HepG2 (cell line): Measurements from ENCODE around the gene ABTB2. TPM values are rescaled to one million over a fixed set of nuclear protein-coding genes. Genes with fewer than 3 reads are reported as not detected.

Source experiments
- ATAC-seq: fragments of 200-7000 bp; cut with Tn5 transposase; 3 replicates; pipeline ENCODE4 v1.9.1; 2020; ENCODE audit warnings: mild to moderate bottlenecking, moderate library complexity
- BruUV-seq: library from RNA; stranded (reverse); fragments of 400-500 nt; replicated peaks from 2 replicates; lab custom pipeline; 2021; lab: Mats Ljungman, UMichigan
- CTCF ChIA-PET: fragments of 300-600 bp; formaldehyde crosslinking; extraction: SDS; loops from one replicate; lab custom pipeline; 2021; ENCODE audit warnings: low total read pairs, inconsistent platforms, low intra/inter-chr PET ratio; lab: Yijun Ruan, JAX
- POLR2A ChIA-PET: fragments of 350-600 bp; sonication (Branson Sonifier 250); formaldehyde crosslinking; loops from one replicate; lab custom pipeline; 2020; ENCODE audit warnings: antibody characterized with exemption, inconsistent platforms; lab: Yijun Ruan, JAX
- DNase-seq: peaks from one replicate; pipeline ENCODE4 v3.0.0-alpha.2; 2015; ENCODE audit warnings: low spot score
- FAIRE-seq: peaks from 3 replicates; lab custom pipeline; 2011; peaks lifted over from hg19 to GRCh38; lab: Jason Lieb, UNC
- H2AFZ ChIP-seq: one replicate; pipeline ENCODE4 v1.6.1; 2011; ENCODE audit warnings: low read length, inconsistent platforms
- H3K27ac ChIP-seq: fragments of 300-600 bp; 3 replicates; pipeline ENCODE4 v1.8.0; 2011; ENCODE audit warnings: mixed run types, mild to moderate bottlenecking, mixed read lengths, low read length, inconsistent platforms; ENCODE audit not compliant: insufficient read depth; ENCODE audit errors: extremely low read length
- H3K27me3 ChIP-seq, 2 experiments: fragments of 200-600 bp in 1 of 2; 2 replicates in 1 of 2; 3 replicates in 1 of 2; pipeline versions ENCODE4 v1.6.0 to v1.8.0; 2011; ENCODE audit warnings: low read length in 2 of 2, mild to moderate bottlenecking in 2 of 2, moderate library complexity in 2 of 2, inconsistent platforms in 1 of 2; ENCODE audit not compliant: insufficient read depth in 2 of 2, control insufficient read depth in 1 of 2
- H3K36me3 ChIP-seq, 2 experiments: fragments of 200-600 bp in 1 of 2; replicated peaks in 1 of 2; 2 replicates in 1 of 2; 3 replicates in 1 of 2; pipeline versions ENCODE4 v1.5.1 to v1.8.0; 2011; ENCODE audit warnings: low read length in 2 of 2, inconsistent platforms in 1 of 2; ENCODE audit not compliant: insufficient read depth in 2 of 2, control insufficient read depth in 1 of 2
- H3K4me1 ChIP-seq: 2 replicates; pipeline ENCODE4 v1.5.1; 2012; ENCODE audit warnings: low read length, inconsistent platforms; ENCODE audit not compliant: insufficient read depth
- H3K4me2 ChIP-seq: 2 replicates; pipeline ENCODE4 v1.6.0; 2011; ENCODE audit warnings: low read depth, low read length, inconsistent platforms
- H3K4me3 ChIP-seq, 3 experiments: fragments of 200-600 bp in 1 of 3; sonication (generic), shearing (Covaris generic) in 1 of 3; replicated peaks in 1 of 3; 2 replicates each; pipeline ENCODE4 v1.5.1; 2011 to 2016; ENCODE audit warnings: low read length in 3 of 3, inconsistent platforms in 2 of 3, low read depth in 2 of 3, mild to moderate bottlenecking in 2 of 3, control low read depth in 1 of 3, mixed read lengths in 1 of 3; ENCODE audit not compliant: insufficient read depth in 1 of 3
- H3K79me2 ChIP-seq: one replicate; pipeline ENCODE4 v1.6.1; 2011; ENCODE audit warnings: low read length, inconsistent platforms; ENCODE audit not compliant: insufficient read depth
- H3K9ac ChIP-seq: 2 replicates; pipeline ENCODE4 v1.6.0; 2011; ENCODE audit warnings: mild to moderate bottlenecking, low read depth, low read length, inconsistent platforms; ENCODE audit not compliant: insufficient read depth
- H3K9me3 ChIP-seq: 2 replicates; pipeline ENCODE4 v1.5.1; 2012; ENCODE audit warnings: mild to moderate bottlenecking, low read length
- H4K20me1 ChIP-seq: 2 replicates; pipeline ENCODE4 v1.6.0; 2011; ENCODE audit warnings: inconsistent platforms, mild to moderate bottlenecking, low read length, moderate library complexity; ENCODE audit not compliant: insufficient read depth
- ATM ChIP-seq: fragments of 450-650 bp; IDR thresholded peaks from 2 replicates; pipeline ENCODE4 v1.7.1; 2017; ENCODE audit warnings: mild to moderate bottlenecking, borderline replicate concordance
- CENPX ChIP-seq: sonication (generic); formaldehyde crosslinking; IDR thresholded peaks from 2 replicates; pipeline ENCODE4 v1.9.0; 2021; ENCODE audit warnings: mild to moderate bottlenecking, missing genetic modification reagents, moderate library complexity
- CHD4 ChIP-seq: fragments of 200-600 bp; sonication (generic); IDR thresholded peaks from 2 replicates; pipeline ENCODE4 v1.7.0; 2017; ENCODE audit warnings: mild to moderate bottlenecking, low read length, borderline replicate concordance
- DNMT1 ChIP-seq: sonication (generic); formaldehyde crosslinking; IDR thresholded peaks from 2 replicates; pipeline ENCODE4 v1.5.1; 2020; ENCODE audit warnings: mild to moderate bottlenecking, missing genetic modification reagents
- ELF3 ChIP-seq: IDR thresholded peaks from 2 replicates; pipeline ENCODE4 v1.6.1; 2016; ENCODE audit warnings: missing genetic modification reagents, missing compliant biosample characterization
- GFI1 ChIP-seq: sonication (generic); formaldehyde crosslinking; IDR thresholded peaks from 2 replicates; pipeline ENCODE4 v1.5.0; 2020; ENCODE audit warnings: missing genetic modification reagents, mild to moderate bottlenecking, borderline replicate concordance
- PAX8 ChIP-seq: sonication (generic); formaldehyde crosslinking; IDR thresholded peaks from 2 replicates; pipeline ENCODE4 v1.8.0; 2022; ENCODE audit warnings: mild to moderate bottlenecking, missing genetic modification reagents, borderline replicate concordance
- RNF2 ChIP-seq: fragments of 450-650 bp; conservative IDR thresholded peaks from 2 replicates; pipeline ENCODE4 v1.6.1; 2016; ENCODE audit warnings: low read depth
- THYN1 ChIP-seq: sonication (generic); formaldehyde crosslinking; IDR thresholded peaks from 2 replicates; pipeline ENCODE4 v1.8.1; 2023; ENCODE audit warnings: low read depth, mild to moderate bottlenecking, moderate library complexity, missing genetic modification reagents, borderline replicate concordance
- ZNF75D ChIP-seq: sonication (generic); formaldehyde crosslinking; IDR thresholded peaks from 2 replicates; pipeline ENCODE4 v1.8.1; 2023; ENCODE audit warnings: missing genetic modification reagents, mild to moderate bottlenecking, borderline replicate concordance
- ZNF883 ChIP-seq: sonication (generic); formaldehyde crosslinking; IDR thresholded peaks from 2 replicates; pipeline ENCODE4 v1.5.1; 2020; ENCODE audit warnings: mild to moderate bottlenecking, missing genetic modification reagents; ENCODE audit errors: not compliant biosample characterization
- whole genome bisulfite sequencing: methylation state at CpG from one replicate; pipeline ENCODE4 v1.1.6; 2017; ENCODE audit warnings: low lambda C conversion rate; 5-methylcytosine and 5-hydroxymethylcytosine counted together
- in situ Hi-C: cut with HindIII; loops from 2 replicates; pipeline ENCODE4 v1.10.0; 2017; ENCODE audit warnings: low pct_unique_long_range_greater_than_20kb; ENCODE audit not compliant: extremely low pct_ligation_motif_present
- intact Hi-C: fragments of 100-400 bp; cut with micrococcal nuclease; formaldehyde crosslinking; loops from one replicate; pipeline ENCODE4 v1.10.0; 2022; ENCODE audit not compliant: unreplicated experiment
- polyA plus RNA-seq, 8 experiments: library from polyadenylated mRNA; depleted of rRNA in 3 of 8; stranded (reverse) in 7 of 8; unstranded in 1 of 8; fragments of >200 nt; fragmentation: Illumina TruSeq in 4 of 8; extraction: Trizol in 4 of 8; gene quantifications; 2 replicates each; pipeline versions ENCODE4 v1.2.1 to v1.2.3, GENCODE V29; 2011 to 2016; ENCODE audit warnings: low read depth in 4 of 8, missing spikeins in 1 of 8, mixed read lengths in 1 of 8; ENCODE audit not compliant: insufficient read depth in 1 of 8
- total RNA-seq, 5 experiments: library from RNA; depleted of rRNA; stranded (reverse); fragments of >200 nt; fragmentation: Illumina TruSeq; extraction: Trizol; gene quantifications; 2 replicates each; pipeline ENCODE4 v1.2.3, GENCODE V29; 2016; ENCODE audit warnings: low read depth in 1 of 5
- TF ChIP-seq, protein P1 (sequence below): IDR thresholded peaks from 2 replicates; pipeline ENCODE4 v1.6.1; 2012; ENCODE audit warnings: low read length, improper control_type of control experiment
- TF ChIP-seq, protein P2 (sequence below), 2 experiments: sonication (generic) in 1 of 2; formaldehyde crosslinking in 1 of 2; IDR thresholded peaks; 2 replicates each; pipeline versions ENCODE4 v1.4.0 to v1.6.1; 2018 to 2020; ENCODE audit warnings: missing genetic modification reagents in 2 of 2, borderline replicate concordance in 1 of 2, low read depth in 1 of 2, mild to moderate bottlenecking in 1 of 2, missing biosample characterization in 1 of 2

The ABTB2 gene
- total and polyA plus RNA-seq, 2 of the 13 experiments (the other 11 are each of a cell fraction or from before 2014, with no cell fraction given), result 5.1 to 15.4 TPM

DNA sequence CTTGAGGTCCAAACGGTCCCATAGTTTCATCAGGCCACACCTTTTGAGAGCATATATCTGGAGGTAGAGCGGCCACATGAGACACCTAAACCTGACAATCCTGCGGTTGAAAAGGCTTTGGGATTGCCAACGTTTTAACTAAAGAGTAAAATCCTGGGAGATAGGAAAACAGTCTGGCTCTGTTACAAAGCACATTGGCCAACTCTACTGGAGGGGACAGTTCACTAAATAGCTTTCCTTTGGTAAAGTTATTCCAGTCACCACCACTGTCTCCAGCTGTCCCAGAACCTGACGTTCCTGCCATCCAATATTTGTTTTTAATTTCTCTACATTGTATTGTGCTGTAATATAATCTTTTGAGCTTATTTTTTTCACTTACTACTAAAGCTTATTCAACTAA, 22.0 kb downstream of the ABTB2 start (continued):
- TF ChIP-seq ZNF75D (no peak), DNMT1 (CRISPR knock-in tag) (no peak), PAX8 (CRISPR knock-in tag) (no peak), RNF2 (no peak), CENPX (CRISPR knock-in tag) (no peak), CHD4 (no peak), GFI1 (no peak)
- TF ChIP-seq, protein P1, sequence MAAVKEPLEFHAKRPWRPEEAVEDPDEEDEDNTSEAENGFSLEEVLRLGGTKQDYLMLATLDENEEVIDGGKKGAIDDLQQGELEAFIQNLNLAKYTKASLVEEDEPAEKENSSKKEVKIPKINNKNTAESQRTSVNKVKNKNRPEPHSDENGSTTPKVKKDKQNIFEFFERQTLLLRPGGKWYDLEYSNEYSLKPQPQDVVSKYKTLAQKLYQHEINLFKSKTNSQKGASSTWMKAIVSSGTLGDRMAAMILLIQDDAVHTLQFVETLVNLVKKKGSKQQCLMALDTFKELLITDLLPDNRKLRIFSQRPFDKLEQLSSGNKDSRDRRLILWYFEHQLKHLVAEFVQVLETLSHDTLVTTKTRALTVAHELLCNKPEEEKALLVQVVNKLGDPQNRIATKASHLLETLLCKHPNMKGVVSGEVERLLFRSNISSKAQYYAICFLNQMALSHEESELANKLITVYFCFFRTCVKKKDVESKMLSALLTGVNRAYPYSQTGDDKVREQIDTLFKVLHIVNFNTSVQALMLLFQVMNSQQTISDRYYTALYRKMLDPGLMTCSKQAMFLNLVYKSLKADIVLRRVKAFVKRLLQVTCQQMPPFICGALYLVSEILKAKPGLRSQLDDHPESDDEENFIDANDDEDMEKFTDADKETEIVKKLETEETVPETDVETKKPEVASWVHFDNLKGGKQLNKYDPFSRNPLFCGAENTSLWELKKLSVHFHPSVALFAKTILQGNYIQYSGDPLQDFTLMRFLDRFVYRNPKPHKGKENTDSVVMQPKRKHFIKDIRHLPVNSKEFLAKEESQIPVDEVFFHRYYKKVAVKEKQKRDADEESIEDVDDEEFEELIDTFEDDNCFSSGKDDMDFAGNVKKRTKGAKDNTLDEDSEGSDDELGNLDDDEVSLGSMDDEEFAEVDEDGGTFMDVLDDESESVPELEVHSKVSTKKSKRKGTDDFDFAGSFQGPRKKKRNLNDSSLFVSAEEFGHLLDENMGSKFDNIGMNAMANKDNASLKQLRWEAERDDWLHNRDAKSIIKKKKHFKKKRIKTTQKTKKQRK, result no peak

DNA sequence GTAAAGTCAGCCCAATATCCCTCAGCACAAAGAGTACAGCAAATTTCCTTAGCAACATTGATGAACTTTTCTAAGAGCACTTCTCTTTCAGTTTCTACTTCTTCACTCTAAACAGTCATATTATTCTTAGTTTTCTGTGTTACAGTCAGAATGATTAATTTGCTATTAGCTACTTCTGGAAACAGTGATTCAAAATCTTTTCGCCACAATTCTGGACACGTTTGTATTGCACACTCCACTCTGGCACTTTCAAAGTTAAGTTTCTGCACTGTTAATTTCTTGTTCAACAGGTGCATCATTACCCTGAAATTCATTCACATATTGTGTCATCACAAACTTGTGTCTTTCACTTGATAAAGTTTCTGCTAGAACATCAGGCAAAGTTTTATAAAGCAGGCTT, 22.5 kb downstream of the ABTB2 start:
- POLR2A ChIA-PET, result no interaction called here
- TF ChIP-seq ELF3 (CRISPR knock-in tag) (no peak), THYN1 (CRISPR knock-in tag) (no peak), ATM (no peak), ZNF883 (no peak)
- TF ChIP-seq, protein P2, sequence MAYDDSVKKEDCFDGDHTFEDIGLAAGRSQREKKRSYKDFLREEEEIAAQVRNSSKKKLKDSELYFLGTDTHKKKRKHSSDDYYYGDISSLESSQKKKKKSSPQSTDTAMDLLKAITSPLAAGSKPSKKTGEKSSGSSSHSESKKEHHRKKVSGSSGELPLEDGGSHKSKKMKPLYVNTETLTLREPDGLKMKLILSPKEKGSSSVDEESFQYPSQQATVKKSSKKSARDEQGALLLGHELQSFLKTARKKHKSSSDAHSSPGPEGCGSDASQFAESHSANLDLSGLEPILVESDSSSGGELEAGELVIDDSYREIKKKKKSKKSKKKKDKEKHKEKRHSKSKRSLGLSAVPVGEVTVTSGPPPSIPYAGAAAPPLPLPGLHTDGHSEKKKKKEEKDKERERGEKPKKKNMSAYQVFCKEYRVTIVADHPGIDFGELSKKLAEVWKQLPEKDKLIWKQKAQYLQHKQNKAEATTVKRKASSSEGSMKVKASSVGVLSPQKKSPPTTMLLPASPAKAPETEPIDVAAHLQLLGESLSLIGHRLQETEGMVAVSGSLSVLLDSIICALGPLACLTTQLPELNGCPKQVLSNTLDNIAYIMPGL (CRISPR knock-in tag; IDR thresholded peaks at IDR 0.05; ENCODE audit: borderline replicate concordance in 1 of 2, low read depth in 1 of 2), result no peak
- Histone ChIP-seq H3K79me2 (peaks cover 65% of the 10 kb centered on the region), H3K27ac (no peak overlapping the region), H4K20me1 (no peaks in the 10 kb centered on the region), H3K27me3 (no peaks in the 10 kb centered on the region), H2AFZ (no peak overlapping the region), H3K4me3 (no peak overlapping the region), H3K9me3 (no peaks in the 10 kb centered on the region), H3K4me1 (peaks cover 94% of the 10 kb centered on the region), H3K36me3 (no peaks in the 10 kb centered on the region), H3K4me2 (no peak overlapping the region), H3K9ac (no peak overlapping the region)
- intact Hi-C loops (no loop called here), in situ Hi-C loops (no loop called here)
- no peak for DNase-seq
- FAIRE-seq, result no peak
- BruUV-seq, result no TSS peak
- no peak for ATAC-seq
- CTCF ChIA-PET, result no interaction called here
- 97% methylated on average over 2 of the region's 2 CpGs for WGBS
